Measurements from ENCODE around the gene RAB30.

DNA sequence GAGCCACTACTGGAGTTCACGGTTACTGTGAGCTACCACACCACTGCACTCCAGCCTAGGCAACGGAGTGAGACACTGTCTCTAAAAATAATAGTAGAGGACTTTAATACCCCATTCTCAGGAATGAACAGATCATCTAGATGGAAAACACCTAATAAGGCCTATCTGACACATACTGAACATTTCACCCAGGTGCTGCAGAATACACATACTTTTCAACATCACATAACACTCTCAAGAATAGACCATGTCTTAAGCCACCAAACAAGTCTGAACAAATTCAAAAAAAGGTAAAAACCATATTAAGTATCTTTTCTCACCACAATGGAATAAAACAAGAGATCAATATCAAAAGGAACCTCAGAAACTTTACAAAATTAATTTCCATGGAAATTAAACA is 132.2 kb downstream of the RAB30 start:
- TF ChIP-seq, protein P1, sequence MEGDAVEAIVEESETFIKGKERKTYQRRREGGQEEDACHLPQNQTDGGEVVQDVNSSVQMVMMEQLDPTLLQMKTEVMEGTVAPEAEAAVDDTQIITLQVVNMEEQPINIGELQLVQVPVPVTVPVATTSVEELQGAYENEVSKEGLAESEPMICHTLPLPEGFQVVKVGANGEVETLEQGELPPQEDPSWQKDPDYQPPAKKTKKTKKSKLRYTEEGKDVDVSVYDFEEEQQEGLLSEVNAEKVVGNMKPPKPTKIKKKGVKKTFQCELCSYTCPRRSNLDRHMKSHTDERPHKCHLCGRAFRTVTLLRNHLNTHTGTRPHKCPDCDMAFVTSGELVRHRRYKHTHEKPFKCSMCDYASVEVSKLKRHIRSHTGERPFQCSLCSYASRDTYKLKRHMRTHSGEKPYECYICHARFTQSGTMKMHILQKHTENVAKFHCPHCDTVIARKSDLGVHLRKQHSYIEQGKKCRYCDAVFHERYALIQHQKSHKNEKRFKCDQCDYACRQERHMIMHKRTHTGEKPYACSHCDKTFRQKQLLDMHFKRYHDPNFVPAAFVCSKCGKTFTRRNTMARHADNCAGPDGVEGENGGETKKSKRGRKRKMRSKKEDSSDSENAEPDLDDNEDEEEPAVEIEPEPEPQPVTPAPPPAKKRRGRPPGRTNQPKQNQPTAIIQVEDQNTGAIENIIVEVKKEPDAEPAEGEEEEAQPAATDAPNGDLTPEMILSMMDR (IDR thresholded peaks at IDR 0.05): no peak
- TF ChIP-seq EP300 (IDR thresholded peaks at IDR 0.05) (no peak), POLR2A (IDR thresholded peaks at IDR 0.05) (no peak)
